ENCODE results near the gene PRKAR1B. TPM values are rescaled to one million over a fixed set of nuclear protein-coding genes. Genes with fewer than 3 reads are reported as not detected.

Gene PRKAR1B
- total RNA-seq, 1 donor from 2014 or later, result 14.0 TPM

DNA sequence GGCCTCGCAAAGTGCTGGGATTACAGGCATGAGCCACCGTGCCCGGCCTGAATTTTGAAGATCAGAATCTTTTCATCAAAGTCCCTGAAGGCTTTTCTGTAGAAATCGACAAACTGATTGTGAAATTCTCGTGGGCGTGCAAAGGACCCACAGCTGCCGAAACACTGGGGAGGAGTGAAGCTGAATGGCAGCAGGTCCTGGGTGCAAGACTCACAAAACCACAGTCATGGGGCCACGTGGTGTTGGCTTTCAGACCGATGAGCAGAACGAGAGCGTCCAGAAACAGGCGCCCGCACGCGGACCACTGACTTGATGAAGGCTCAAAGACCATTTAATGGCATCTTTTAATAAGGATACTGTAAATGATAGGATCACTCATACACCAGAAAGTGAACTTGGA lies 24.7 kb upstream of the PRKAR1B start:
- Histone ChIP-seq H3K4me3 (ENCODE audit: low read depth, low read length) (no peak overlapping the region), H3K36me3 (ENCODE audit: control insufficient read depth, insufficient read depth, low read length) (peaks cover 21% of the 10 kb centered on the region), H3K27me3 (ENCODE audit: control insufficient read depth, insufficient read depth, low read length) (no peaks in the 10 kb centered on the region)
- TF ChIP-seq CTCF (IDR thresholded peaks at IDR 0.05; ENCODE audit: insufficient read depth, low read length, severe bottlenecking), result no peak
- DNase-seq (ENCODE audit: low read depth) (no peak), FAIRE-seq (peak; percentile 43)

- Histone ChIP-seq H3K36me3 (ENCODE audit: control insufficient read depth, insufficient read depth, low read length) (peaks cover 14% of the 10 kb centered on the region), H3K4me3 (ENCODE audit: low read depth, low read length) (no peak overlapping the region), H3K27me3 (ENCODE audit: control insufficient read depth, insufficient read depth, low read length) (no peaks in the 10 kb centered on the region)
- TF ChIP-seq CTCF (IDR thresholded peaks at IDR 0.05; ENCODE audit: insufficient read depth, low read length, severe bottlenecking), result no peak
- no peak for DNase-seq (ENCODE audit: low read depth)
- no peak for FAIRE-seq
Measured at GRCh38 chr7:750111-750905, 23.2 kb upstream of the PRKAR1B start.

GRCh38 chr7:749140-749551 lies 22.1 kb upstream of the PRKAR1B start:
- FAIRE-seq, result no peak
- no peak for TF ChIP-seq CTCF (IDR thresholded peaks at IDR 0.05; ENCODE audit: insufficient read depth, low read length, severe bottlenecking)

DNA sequence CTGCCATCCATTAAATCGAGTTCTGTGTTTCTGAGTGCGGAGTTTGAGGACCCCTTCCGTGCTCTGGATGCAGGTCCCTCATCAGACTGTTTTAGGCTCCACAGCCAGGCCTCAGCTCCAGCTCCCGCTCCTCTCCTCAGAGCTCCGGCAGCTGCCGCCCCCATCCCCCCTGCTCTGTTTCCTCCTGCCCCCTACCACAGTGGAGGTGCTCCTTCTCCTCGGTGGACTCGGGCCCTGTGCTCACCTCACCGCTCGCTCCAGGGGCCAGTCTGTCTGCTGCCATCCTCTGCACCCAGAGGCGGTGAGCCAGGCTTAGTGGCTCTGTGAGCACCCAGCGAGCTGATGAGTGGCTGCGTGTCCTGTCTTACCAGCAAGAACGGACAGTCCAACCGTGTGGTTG lies 21.4 kb upstream of the PRKAR1B start:
- no peak for FAIRE-seq
- no peak for TF ChIP-seq CTCF (IDR thresholded peaks at IDR 0.05; ENCODE audit: insufficient read depth, low read length, severe bottlenecking)
- Histone ChIP-seq H3K36me3 (ENCODE audit: control insufficient read depth, insufficient read depth, low read length) (peaks cover 7% of the 10 kb centered on the region), H3K27me3 (ENCODE audit: control insufficient read depth, insufficient read depth, low read length) (no peaks in the 10 kb centered on the region), H3K4me3 (ENCODE audit: low read depth, low read length) (no peak overlapping the region)
- no peak for DNase-seq (ENCODE audit: low read depth)

More at GRCh38 chr7:749140-749551, 22.1 kb upstream of the PRKAR1B start:
- H3K36me3 ChIP-seq (ENCODE audit: control insufficient read depth, insufficient read depth, low read length), result peaks cover 7% of the 10 kb centered on the region
- no peak overlapping the region for H3K4me3 ChIP-seq (ENCODE audit: low read depth, low read length)
- H3K27me3 ChIP-seq (ENCODE audit: control insufficient read depth, insufficient read depth, low read length), result no peaks in the 10 kb centered on the region
- no peak for DNase-seq (ENCODE audit: low read depth)

GRCh38 chr7:747186-747585 lies 20.1 kb upstream of the PRKAR1B start:
- H3K36me3 ChIP-seq (ENCODE audit: control insufficient read depth, insufficient read depth, low read length), result peaks cover 5% of the 10 kb centered on the region
- no peak for FAIRE-seq
- no peak for DNase-seq (ENCODE audit: low read depth)
- no peak overlapping the region for H3K4me3 ChIP-seq (ENCODE audit: low read depth, low read length)
- no peaks in the 10 kb centered on the region for H3K27me3 ChIP-seq (ENCODE audit: control insufficient read depth, insufficient read depth, low read length)
- no peak for TF ChIP-seq CTCF (IDR thresholded peaks at IDR 0.05; ENCODE audit: insufficient read depth, low read length, severe bottlenecking)

All from bronchial epithelial cell (primary cell).